Esophagus squamous epithelium (tissue), 5 donors: Measurements from ENCODE around the gene NEK7. TPM values are rescaled to one million over a fixed set of nuclear protein-coding genes. Genes with fewer than 3 reads are reported as not detected.
"Not testable (repeated sequence)": the region's sequence is repeated elsewhere in the genome, so short reads cannot be mapped to it uniquely, and the experiment has no call there.

Experiments
- DNase-seq: peaks from one replicate; lab custom pipeline; 2025; lab: John Stamatoyannopoulos, UW
- H3K27ac ChIP-seq, 4 donors: fragments of 200-600 bp; sonication (generic); one replicate each; pipeline ENCODE4 v1.5.1; 2016 to 2019; ENCODE audit warnings: mild to moderate bottlenecking in 1 of 4
- H3K27me3 ChIP-seq, 4 donors: fragments of 200-600 bp; sonication (generic); 1 replicate in 3 of 4; 2 replicates in 1 of 4; pipeline versions ENCODE4 v1.5.1 to v1.6.0; 2017 to 2021; ENCODE audit warnings: antibody characterized with exemption in 1 of 4
- H3K36me3 ChIP-seq, 3 donors: fragments of 200-600 bp; sonication (generic); one replicate each; pipeline ENCODE4 v1.5.1; 2016 to 2019
- H3K4me1 ChIP-seq, 3 donors: fragments of 200-600 bp; sonication (generic); one replicate each; pipeline ENCODE4 v1.5.1; 2017 to 2019
- H3K4me3 ChIP-seq, 4 donors: fragments of 200-600 bp; sonication (generic); 1 replicate in 3 of 4; 2 replicates in 1 of 4; pipeline ENCODE4 v1.5.1; 2016 to 2019; ENCODE audit warnings: mild to moderate bottlenecking in 2 of 4, moderate library complexity in 1 of 4
- H3K9me3 ChIP-seq, 3 donors: fragments of 200-600 bp; sonication (generic); one replicate each; pipeline ENCODE4 v1.5.1; 2016 to 2019
- CTCF ChIP-seq, 6 experiments: fragments of 450-650 bp in 4 of 6; fragments of 200-600 bp in 2 of 6; sonication (generic) in 2 of 6; IDR thresholded peaks; one replicate each; pipeline ENCODE4 v1.5.1; 2016 to 2019; ENCODE audit warnings: antibody characterized with exemption in 6 of 6, mild to moderate bottlenecking in 4 of 6, moderate library complexity in 4 of 6
- POLR2A ChIP-seq, 4 donors: fragments of 450-650 bp; IDR thresholded peaks; one replicate each; pipeline ENCODE4 v1.6.1; 2017; ENCODE audit warnings: antibody characterized with exemption in 4 of 4, mild to moderate bottlenecking in 4 of 4, moderate library complexity in 3 of 4
- WGBS, 2 donors: methylation state at CpG; one replicate each; pipeline ENCODE4 v1.1.5; 2018; 5-methylcytosine and 5-hydroxymethylcytosine counted together
- intact Hi-C: fragments of 100-400 bp; cut with DNase I; formaldehyde crosslinking; loops from one replicate; pipeline ENCODE4 v1.15.0; 2022
- total RNA-seq, 4 donors: library from RNA; depleted of rRNA; stranded (reverse); fragments of >200 nt; gene quantifications; one replicate each; pipeline ENCODE4 v1.1.0, GENCODE V29; 2016
- donor health status: DM: yes; HTN: yes; CAD: no.

The NEK7 gene
- total RNA-seq, 4 donors from 2014 or later, result 26.2 to 79.2 (median 52.4) TPM

GRCh38 chr1:198128533-198128932 is 28.3 kb upstream of the NEK7 start:
- no peak overlapping the region for H3K4me3 ChIP-seq
- no peaks in the 10 kb centered on the region for H3K4me1 ChIP-seq
- no peaks in the 10 kb centered on the region for H3K9me3 ChIP-seq
- TF ChIP-seq POLR2A (IDR thresholded peaks at IDR 0.05), result no peak
- TF ChIP-seq CTCF (IDR thresholded peaks at IDR 0.05), result no peak
- H3K27ac ChIP-seq, result no peak overlapping the region
- intact Hi-C loops, result no loop called here
- no peak for DNase-seq
- no peaks in the 10 kb centered on the region for H3K36me3 ChIP-seq
- no peaks in the 10 kb centered on the region for H3K27me3 ChIP-seq

GRCh38 chr1:198130053-198130452 is 26.7 kb upstream of the NEK7 start:
- H3K9me3 ChIP-seq, DNase-seq, H3K27ac ChIP-seq, H3K4me3 ChIP-seq, intact Hi-C loops, H3K36me3 ChIP-seq, H3K4me1 ChIP-seq, H3K27me3 ChIP-seq: not testable (repeated sequence)
- 90 to 92% methylated on average over 9 to 11 of the region's 11 CpGs for WGBS, 2 donors

GRCh38 chr1:198132060-198132781 is 24.6 kb upstream of the NEK7 start:
- Histone ChIP-seq H3K27me3 (no peaks in the 10 kb centered on the region), H3K9me3 (no peaks in the 10 kb centered on the region), H3K36me3 (no peaks in the 10 kb centered on the region), H3K4me1 (no peaks in the 10 kb centered on the region), H3K4me3 (no peak overlapping the region), H3K27ac (no peak overlapping the region)
- 73 to 84% methylated on average over 6 of the region's 6 CpGs for WGBS, 2 donors
- intact Hi-C loops, result no loop called here
- no peak for DNase-seq
- TF ChIP-seq POLR2A (IDR thresholded peaks at IDR 0.05) (no peak), CTCF (IDR thresholded peaks at IDR 0.05) (no peak)

GRCh38 chr1:198134252-198134651 is 22.5 kb upstream of the NEK7 start:
- no peak overlapping the region for H3K4me3 ChIP-seq
- H3K36me3 ChIP-seq, result no peaks in the 10 kb centered on the region
- WGBS, 2 donors, result 64 to 75% methylated on average over 2 of the region's 2 CpGs
- intact Hi-C loops, result no loop called here
- no peak overlapping the region for H3K27ac ChIP-seq
- H3K27me3 ChIP-seq, result no peaks in the 10 kb centered on the region
- TF ChIP-seq POLR2A (IDR thresholded peaks at IDR 0.05), result no peak
- H3K4me1 ChIP-seq, result no peaks in the 10 kb centered on the region
- H3K9me3 ChIP-seq, result no peaks in the 10 kb centered on the region
- no peak for DNase-seq

- no peaks in the 10 kb centered on the region for H3K9me3 ChIP-seq
- no peaks in the 10 kb centered on the region for H3K36me3 ChIP-seq
- no peak for DNase-seq
- intact Hi-C loops, result no loop called here
- no peaks in the 10 kb centered on the region for H3K4me1 ChIP-seq
- no peaks in the 10 kb centered on the region for H3K27me3 ChIP-seq
- H3K4me3 ChIP-seq, result no peak overlapping the region
- 57 to 89% methylated on average over 1 of the region's 1 CpG for WGBS, 2 donors
- no peak overlapping the region for H3K27ac ChIP-seq
- no peak for TF ChIP-seq POLR2A (IDR thresholded peaks at IDR 0.05)
- TF ChIP-seq CTCF (IDR thresholded peaks at IDR 0.05), result no peak
These were observed 21.4 kb upstream of the NEK7 start for GRCh38 chr1:198135366-198135765.

- intact Hi-C loops, result no loop called here
- no peak overlapping the region for H3K4me3 ChIP-seq
- no peak overlapping the region for H3K27ac ChIP-seq
- WGBS, 2 donors, result 85 to 86% methylated on average over 2 of the region's 2 CpGs
- H3K4me1 ChIP-seq, result no peaks in the 10 kb centered on the region
- H3K27me3 ChIP-seq, result no peaks in the 10 kb centered on the region
- TF ChIP-seq CTCF (IDR thresholded peaks at IDR 0.05), result no peak
- TF ChIP-seq POLR2A (IDR thresholded peaks at IDR 0.05), result no peak
- no peak for DNase-seq
- H3K36me3 ChIP-seq, result no peaks in the 10 kb centered on the region
- H3K9me3 ChIP-seq, result no peaks in the 10 kb centered on the region
These were observed 15.0 kb upstream of the NEK7 start for GRCh38 chr1:198141668-198142351.
